HG03280 (cell line): ENCODE data around the gene HOXD8.

ENCODE experiments used
- ATAC-seq: cut with Tn5 transposase; IDR thresholded peaks from one replicate; pipeline ENCODE4 v1.9.1; 2021; ENCODE audit warnings: mild to moderate bottlenecking, moderate library complexity; ENCODE audit not compliant: unreplicated experiment

Gene HOXD8

DNA sequence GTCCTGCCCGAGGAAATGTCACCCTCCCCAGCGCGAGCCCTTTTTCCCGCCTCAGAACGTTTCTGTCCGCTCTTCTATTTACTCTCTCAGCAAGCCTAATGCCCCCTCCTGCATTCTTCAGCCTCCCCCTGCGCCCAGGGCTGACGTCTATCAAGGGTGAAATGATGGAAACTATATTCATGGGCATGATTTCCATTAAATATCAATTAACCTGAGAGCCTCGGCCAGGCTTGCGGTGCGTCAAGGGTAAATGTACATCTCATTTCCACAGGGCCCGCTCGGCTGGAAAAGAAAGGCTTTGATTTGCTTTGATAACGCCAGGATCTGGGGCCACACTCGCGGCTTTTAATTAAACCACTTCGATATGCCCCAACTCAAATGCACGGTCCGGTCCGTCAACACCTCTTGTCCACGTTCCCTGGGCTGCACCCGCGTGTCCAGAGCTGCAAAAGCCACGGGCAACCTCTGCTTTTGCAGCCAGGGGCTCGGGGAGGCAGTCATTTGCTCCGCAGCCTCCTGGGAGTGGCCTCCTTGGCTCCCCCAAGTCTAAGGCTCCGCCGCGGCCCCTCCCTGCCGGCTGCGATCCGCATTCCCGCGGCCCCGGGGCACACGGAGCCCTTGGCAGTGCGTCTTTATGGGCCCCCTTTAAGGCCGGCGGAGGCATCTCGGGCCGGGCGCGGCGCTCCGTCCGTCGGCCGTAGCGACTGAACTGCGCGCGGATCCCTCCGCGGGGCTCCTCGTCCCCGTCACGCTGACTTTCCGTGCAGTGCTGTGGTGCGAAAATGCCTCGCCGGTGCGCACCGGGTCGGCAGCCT is at the start of gene HOXD8:
TSS of gene HOXD8 (plus strand) at position 724 of the 815 bp plus-strand sequence. CDS start 662 bp downstream, outside the sequence.
- no peak for ATAC-seq

DNA sequence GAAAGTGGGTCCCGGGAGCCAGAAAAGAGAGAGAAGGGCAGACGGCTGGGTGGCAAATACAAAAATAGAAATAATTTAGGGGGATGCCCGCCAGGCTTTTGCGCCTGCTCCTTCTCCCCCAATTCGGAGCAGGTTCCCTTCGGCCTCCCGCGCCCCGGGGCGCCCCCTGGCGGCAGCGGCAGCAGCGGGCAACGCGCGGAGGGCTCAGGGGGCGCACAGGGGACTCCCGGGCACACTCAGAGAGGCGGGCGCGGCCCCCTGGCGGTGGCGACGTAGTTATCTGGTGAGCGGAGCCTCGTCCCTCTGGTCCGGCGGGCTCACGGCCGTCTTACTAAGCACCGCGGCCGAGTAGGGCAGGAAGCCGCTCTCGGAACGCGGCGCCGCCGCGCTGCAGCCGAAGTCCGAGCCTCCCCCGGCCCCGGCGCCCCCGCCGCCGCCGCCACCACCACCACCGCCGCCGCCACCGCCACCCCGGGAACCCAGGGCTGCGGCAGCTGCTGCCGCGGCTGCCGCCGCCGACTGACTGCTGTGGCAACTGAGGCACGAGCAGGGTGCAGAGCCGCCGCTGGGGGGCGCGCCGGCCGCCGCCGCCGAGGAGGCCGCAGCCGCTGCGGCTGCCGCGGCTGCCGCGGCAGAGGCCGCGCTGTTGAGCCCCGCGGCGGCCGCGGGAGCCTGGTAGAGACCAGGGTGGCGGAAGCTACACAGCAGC is 49.5 kb upstream of the HOXD8 start:
- no peak for ATAC-seq

DNA sequence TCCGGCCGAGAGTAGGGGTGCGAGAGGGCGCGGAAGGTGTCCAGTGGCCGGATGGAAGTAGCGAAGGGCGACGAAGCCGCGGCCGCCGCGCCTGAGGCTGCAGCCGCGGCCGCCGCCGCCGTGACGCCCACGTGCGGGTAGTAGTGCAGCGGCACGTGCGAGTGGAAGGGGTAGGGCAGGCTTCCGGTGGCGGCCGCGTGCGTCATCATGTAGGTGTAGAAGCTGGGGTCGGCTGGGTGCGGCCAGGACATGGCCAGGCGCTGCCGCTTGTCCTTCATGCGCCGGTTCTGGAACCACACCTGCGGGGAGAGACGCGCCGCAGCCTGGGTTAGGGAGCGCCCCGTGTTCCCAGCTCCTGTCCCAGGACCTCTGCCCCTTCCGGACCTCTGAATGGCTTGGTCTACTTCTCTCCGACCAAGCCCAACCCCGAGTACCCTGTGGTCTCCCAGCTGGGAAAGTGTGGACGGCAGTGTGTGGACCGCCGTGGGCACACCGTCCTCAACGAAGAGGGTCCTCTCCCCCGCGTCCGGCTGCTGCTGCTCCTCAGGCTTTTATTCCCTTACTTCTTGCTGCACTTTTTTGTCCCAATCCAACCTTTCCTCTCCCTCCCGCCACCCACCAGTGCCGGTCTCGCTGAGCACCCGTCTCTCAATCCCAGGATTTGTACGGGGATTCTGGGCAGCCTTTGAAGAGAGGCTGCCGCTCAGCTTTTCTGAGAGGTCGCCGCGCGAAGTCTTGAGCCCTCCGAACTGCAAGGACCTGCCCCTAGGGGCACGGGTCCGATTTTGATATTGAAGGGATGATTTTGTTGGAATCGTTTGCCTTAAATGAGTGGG is 48.7 kb upstream of the HOXD8 start:
- ATAC-seq = no peak

DNA sequence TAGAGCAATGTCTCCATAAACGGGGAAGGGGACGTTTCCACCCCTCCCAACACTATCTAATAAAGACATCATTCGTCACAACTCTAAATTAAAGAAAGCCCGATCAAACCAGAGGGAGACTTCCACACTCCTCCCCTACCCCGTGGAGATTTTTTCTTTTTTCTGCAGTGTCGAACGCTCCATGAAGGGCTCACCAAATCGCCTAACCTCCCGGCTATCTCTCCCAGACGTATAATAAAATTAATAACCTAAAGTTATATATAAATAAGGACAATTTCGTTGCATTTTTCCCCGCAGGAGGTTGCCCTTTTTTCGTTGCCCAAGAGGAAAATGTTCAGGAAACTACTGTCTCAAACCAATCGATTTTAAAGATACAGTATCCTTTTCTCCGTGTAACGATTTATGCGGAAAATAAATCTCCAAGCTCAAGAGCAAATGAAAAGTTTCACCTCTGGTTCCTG is 48.1 kb upstream of the HOXD8 start:
- ATAC-seq = no peak

DNA sequence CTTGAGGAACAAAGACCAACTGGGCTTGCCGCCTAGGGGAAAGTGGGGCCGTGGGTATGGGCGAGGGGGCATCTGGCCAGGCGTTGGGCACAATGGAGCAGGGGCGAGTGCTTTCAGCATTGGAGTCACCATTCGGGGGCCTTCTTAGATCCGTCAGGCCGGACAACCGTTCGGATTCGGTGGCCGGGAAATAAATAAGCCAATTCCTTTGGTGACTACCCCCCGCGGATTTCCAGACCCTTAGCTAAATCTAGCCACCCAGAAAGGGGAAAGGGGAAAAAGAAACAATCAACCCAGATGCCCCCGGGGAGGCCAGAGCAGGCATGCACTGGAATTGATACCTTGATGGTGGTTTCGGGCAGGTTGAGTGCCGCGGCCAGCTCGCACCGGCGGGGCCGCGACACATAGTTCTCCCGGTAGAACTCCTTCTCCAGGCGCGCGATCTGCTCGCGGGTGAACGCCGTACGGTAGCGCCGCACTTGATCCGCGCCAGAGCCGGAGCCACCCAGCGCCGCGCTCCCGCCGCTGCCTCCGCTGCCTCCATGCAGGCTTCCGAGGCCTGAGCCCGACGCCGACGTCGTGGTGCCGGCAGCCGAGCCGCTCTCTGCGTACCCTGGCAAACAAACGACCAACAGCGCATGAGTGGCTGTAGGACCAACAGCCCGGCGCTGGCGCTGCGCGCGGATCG is 47.5 kb upstream of the HOXD8 start:
- ATAC-seq = no peak

DNA sequence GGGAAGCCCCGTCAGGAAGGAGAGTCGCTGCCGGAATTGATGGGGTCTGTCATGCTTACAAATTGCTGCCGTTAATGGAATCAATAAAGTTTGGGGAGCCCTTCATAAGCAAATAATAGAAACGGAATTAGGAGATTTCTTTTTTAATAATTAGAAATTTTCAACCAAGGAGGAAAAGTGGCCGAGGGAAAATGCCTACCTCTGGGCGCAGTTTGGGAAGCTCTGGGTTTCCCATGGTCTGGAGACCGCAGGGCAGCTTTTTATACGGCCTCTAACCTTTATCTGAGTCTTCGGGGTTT is 47.0 kb upstream of the HOXD8 start:
- ATAC-seq = no peak

DNA sequence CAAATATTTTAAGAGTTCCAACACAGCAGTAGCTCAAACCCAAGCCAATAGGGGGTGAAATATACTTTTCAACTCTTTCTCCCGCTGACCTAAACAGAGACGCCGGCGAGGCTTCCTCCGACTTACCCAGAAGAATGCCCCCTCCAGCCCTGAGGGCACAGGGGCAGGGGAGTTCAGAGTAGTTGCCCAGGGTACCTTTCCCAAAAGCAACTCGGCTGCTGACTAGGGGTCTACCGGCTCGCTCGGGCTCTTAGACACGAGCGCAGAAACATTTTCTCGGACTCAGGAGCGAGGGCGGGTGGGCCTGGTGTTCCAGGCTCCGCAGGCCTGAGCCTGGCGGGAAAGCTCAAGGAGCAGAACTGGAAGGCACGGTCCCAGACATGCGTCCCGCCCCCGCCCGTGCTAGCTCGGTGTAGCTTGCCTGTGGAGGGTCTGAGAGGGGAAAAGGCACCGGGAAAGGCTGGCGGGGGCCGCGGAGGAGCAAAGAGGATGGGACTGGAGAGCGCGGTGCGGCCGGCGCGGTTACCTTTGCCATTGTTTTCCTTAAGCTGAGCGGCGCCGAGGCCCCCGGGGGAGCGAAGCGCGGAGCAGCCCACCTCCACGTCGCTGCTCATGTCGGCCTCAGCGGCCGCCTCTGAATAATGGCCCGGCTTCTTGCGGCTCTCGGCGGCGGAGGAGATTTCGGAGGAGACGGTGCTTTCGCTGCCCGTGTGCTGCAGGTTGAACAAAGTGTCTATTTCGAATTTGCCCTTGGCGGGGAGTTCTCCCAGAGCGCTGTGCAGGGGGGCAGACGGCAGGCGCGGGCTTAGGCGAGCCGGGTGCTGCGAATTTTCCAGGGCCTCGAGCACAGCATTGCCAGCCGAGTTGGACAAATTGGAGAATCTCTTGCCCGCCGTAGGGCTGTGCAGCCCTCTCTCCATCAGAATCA is 46.4 kb upstream of the HOXD8 start:
- no peak for ATAC-seq

DNA sequence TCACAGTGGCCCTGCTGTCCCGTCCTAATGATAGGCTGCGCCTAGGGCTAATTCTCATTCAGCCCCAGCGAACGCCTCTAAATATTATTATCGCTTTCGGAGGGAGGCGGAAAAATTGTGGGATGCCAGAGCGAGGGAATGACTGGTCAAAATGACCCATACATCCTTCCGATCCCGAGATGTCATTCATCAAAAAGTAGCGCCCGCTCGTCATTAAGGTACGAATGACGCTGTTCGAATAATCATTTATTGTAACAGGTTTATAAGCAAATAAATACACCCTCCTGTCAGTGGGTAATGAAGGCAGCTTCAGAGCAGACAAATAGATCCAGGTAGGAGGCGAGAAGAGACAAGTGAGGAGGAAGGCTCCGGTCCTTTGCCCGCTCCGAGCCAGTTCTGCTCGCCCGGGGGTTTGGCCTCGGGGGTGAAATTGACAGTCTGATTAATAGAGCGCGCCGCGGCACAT is 45.7 kb upstream of the HOXD8 start, which contains the start of gene EVX2:
TSS of gene EVX2 (minus strand) at position 167 of the 466 bp plus-strand sequence. CDS start 186 bp downstream, outside the sequence.
- ATAC-seq = no peak

DNA sequence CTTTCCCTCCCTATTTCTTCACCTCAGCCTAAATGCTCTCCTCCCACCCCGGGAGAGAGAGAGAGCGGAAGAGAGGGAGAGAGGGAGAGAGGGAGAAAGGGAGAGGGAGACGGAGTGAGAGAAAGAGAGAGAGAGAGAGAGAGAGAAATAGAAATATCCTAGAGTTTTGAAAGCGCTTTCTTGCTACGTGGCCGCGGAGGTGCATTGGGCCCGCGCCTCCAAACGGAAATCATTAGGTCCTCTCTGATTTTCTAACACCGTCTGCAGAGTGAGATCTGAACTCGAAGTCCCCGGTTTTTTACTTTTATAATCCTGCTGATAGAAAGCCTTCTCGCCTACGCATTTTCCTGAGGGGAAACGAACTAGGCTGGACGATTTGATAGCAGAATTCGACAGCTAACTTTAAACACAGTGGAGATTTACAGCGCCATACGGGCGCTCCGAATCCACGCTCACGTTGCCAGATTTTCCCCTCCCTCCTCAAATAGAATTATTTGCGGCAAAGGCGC is 44.8 kb upstream of the HOXD8 start:
- no peak for ATAC-seq

DNA sequence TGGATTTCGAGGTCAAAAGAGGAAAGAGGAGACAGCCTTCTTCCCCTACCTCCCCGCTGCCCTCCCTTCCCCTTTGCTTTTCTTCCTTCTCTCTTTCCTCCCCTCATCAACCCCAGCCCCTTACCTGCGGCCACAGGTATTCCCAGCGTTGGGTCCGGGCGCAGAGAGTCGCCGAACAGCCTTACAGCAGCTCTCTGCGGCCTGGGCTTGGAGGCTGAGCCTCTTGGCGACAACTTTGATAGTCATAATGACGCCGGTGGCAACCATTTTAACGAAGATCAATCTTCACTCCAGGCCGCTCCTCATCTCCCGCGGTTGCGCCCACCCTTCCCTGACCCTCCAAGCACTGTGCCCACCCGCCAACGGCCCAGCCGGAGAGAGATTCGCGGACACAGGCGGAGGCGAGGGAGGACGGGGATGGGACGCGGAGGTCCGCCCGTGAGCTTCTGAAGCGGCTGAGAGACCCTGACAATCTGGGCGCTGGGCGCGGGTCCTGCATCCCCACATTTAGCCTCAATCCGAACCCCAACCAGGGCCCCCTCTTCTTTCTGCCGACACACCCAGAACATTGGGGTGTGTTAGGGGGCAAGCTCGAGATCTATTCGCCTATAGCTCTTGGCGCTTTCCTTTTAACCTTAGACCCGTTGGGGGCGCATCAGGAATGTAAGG is 44.3 kb upstream of the HOXD8 start:
- ATAC-seq = no peak

DNA sequence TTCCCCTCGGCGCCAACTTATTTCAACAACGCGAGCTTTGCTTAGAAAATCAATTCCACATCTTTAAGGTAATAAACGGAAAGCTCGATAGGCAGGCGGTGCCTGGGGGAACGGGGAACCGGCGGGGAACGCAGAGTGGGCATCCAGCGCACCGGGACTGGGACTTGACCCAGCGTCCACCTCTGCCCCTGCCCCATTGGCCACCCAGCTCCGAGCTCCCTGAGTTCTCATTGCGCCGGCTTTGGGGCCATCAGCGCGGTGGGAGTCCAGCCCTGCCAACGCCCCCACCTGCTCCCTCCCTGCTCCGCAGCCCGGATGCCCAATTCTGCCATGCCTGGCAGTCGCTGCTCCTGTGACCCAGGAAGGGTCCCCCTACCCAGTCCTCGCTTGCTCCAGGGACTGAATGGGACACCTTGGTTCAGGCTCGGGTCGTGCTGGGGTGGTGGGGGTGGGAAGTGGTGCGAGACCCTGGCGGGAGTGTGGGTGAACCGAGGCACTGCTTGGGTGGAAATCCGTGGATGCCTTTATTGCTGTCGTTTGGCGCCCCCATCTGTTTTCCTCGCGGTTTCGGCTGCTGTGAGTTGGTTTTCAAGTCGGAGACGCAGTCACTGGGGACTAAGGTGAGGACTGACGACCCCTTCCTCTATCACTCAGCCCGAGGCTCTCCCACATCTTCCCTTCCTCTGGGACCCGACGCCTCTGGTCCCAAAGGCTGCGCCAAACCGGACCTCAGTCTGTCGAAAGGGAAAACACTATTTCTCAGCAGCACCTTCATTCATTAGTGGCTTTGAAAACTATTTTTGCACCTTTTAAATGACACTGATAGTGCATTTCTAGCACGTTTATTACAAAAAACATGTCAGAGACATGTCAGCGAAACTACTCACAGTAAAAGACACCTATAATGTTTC is 43.4 kb upstream of the HOXD8 start:
- ATAC-seq = no peak

DNA sequence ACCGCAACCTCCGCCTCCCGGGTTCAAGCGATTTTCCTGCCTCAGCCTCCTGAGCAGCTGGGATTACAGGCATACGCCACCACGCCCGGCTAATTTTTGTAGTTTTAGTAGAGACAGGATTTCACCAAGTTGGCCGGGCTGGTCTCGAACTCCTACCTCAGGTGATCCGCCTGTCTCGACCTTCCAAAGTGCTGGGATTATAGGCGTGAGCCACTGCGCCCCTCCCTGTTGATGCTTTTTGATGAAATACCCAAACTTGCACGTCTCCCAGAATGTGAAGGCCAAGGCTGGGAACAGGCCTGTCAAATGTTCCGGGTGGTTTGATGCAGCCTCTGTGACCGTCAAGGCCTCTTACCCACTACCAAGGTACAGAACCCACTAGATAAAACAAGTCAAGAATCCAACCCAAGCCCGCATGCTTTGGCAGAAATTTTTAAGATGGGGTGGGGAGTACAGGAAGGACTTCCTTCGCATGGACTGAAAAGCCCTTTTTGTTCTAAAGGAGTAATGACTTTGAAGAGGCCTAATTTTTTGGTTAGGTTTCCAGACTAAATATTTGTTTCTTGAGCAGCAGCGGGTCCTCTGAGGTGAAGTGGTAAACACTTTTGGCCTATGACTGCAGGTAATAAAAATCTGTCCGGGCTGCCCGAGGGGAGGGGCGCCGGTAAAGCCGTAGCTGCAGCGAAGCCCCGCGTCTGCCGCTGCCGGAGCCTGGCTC is 42.0 kb upstream of the HOXD8 start:
- no peak for ATAC-seq

DNA sequence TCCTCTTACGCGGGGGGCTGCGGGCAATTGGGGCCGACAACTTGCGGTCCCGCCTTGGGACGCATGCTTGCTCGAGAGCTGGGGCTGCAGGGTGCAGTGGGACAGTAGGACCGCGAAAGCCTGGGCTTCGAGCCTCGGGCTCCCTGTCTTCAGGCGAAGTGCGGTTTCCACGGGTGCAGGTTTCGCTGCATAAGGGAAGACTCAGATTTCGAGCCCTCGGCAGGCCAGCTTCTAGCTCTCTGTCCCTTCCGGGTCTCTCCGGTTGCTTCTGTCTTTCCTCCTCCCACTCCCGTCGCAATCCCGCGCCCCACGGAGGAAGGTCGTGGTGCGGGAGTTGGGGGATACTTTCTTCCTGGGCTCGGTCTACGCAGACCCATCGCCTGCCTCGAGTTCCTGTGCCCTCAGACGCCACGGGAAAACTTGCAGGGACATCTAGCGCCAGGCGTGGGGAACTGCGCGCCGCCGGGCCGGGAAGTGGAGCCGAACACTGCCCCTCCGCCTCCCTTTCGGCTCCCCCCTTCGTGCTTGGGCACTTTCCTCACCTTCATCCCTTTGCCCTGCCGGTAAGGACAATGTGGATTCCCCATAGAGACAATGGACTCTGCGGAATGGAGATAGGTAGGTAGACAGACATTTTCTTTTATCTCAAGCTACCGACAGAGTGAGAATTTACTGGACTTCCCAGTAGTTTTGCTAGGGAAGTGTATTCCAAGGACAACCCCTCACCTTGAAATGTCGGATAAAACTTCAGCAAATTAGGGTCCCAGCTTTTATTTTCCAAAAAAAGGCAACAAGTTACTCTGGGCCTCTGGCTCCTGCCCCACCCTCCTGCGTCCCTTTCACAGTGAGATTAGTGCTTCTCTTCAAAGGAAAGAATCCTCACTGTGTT is 41.2 kb upstream of the HOXD8 start:
- ATAC-seq = no peak

DNA sequence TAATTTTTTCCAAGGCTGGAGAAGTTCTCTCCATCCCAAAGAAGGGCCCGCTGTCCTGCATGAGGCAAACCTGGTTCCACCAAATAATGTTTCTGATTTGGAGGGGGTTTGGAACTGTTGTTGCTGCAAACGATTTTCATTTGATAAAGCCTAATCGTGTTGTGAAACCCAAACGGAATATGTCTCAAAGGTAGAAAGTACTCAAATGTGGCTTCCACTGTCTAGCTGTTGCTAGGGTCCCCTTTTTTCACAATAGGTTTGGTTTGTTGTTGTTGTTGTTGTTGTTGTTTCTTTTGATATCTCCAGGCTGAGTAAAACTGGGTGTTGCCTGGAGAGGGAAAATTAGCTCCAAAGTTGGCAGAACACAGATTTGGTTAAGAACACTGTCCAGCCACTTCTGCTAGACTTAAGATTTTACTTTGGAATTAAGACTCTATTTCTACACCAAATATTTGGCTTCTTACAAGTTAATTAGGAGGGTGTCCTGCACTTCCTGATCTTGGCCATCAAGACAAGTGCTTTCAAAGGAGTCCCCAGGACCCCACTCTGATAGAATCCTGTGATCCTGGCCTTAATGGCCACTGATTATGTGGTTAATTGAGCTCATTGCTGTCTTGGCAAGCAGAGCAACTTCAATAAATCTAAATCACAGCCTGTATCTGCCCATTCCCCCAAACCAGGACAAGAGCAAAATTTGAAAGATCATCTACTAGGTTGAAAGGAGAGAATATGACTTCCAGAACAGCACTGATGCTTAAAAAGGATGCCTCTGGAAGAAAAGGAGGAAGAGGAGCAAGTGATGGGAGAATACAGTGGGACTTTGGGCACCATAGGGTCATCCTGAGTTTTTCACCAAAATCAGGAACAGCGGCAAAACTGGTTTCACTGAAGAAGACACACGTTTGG is 40.3 kb upstream of the HOXD8 start:
- ATAC-seq = no peak

DNA sequence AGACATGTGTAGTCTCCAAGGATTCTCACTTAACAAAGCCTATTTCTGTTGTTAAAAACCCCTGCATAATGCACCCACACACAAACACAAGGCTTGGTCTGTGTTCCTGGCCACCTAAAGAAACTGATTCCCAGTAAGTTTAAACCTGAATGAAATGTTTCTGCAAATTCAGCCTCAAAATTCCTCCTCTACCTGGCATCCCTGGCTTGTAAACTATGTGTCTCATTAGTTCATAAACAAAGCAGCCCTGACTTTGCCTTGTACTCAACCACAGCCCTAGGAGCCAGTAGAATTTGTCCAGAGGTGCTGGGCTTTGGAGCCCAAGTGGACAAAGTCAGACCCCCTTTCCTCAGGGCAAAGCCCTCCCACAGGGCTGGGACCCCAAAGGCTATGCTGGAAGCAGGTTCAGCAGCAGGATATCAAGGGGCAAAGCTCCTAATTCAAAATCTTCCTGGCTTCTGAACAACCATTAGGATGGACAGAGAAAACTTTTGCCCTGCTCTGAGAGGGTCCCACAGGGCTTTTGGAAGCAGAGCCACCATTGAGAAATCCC is 39.6 kb upstream of the HOXD8 start:
- ATAC-seq = no peak
